GM12872 (cell line): ENCODE data around the gene ERC1.
A peak's percentile ranks its signal among the peaks of the same experiment; 100 is the strongest.

ENCODE experiments used
- TF ChIP-seq, protein P1 (sequence below): IDR thresholded peaks from 3 replicates; pipeline ENCODE4 v1.5.1; 2011; ENCODE audit warnings: low read depth, mild to moderate bottlenecking, low read length, moderate library complexity; ENCODE audit not compliant: insufficient read depth

ERC1 gene

DNA sequence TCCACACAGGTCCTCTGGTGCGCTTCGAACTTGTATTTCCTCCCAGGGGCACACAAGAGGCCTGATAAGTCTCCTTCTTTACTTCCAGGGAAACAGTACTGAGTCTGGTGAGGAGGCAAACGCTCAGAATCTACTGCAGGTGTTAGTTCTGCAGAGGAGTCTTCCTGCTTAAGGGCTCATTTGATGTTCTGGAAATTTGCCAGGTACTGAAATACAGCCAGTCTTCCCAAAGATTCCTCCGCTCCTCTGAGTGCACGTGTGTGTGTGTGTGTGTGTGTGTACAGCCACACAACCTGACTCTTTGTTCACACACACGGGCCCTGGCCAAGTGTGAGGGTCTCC, 511.3 kb downstream of the ERC1 start:
- TF ChIP-seq, protein P1, sequence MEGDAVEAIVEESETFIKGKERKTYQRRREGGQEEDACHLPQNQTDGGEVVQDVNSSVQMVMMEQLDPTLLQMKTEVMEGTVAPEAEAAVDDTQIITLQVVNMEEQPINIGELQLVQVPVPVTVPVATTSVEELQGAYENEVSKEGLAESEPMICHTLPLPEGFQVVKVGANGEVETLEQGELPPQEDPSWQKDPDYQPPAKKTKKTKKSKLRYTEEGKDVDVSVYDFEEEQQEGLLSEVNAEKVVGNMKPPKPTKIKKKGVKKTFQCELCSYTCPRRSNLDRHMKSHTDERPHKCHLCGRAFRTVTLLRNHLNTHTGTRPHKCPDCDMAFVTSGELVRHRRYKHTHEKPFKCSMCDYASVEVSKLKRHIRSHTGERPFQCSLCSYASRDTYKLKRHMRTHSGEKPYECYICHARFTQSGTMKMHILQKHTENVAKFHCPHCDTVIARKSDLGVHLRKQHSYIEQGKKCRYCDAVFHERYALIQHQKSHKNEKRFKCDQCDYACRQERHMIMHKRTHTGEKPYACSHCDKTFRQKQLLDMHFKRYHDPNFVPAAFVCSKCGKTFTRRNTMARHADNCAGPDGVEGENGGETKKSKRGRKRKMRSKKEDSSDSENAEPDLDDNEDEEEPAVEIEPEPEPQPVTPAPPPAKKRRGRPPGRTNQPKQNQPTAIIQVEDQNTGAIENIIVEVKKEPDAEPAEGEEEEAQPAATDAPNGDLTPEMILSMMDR = no peak

DNA sequence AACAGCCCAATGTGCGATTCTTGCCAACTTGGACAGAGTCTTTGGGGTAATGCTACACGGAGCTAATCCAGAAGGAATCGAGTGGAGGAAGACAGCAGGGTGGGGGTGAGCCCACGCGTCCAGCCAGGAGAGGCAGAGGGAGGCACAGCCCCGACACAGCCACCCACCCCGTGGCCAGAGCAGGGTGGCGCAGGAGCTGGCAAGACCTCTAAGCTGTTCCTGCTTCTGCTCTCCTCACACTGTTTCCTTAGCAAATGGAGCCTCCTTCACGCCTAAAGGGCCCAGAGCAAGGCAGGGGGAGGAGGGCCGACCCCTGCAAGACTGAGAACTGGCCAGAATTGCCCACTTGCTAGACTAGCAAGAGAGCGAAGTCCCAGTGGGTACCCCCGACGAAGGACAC, 511.8 kb downstream of the ERC1 start:
- TF ChIP-seq, protein P1 = 0 out of 3 replicates have a peak, but pooled peaks have one; percentile 13

DNA sequence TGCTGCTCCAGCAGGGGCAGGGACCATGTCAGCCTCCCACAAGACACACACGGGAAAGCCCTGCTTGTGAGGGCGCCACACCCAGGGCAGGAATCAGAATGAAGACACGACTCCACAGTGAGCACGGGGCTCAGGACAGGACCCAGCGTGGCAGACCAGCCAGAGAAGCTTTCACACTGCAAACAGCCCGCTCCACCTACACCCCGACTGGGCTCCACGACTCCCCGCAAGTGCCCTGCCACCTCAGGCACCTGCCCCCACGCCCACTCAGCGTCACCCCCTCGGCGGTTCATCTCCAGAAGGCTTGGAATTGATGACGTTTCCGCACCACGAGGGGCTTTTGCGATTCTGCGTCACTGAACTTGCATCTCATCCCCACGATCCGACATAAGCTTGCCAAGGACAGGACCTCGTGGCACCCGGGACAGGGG, 512.3 kb downstream of the ERC1 start:
- TF ChIP-seq, protein P1 = no peak

DNA sequence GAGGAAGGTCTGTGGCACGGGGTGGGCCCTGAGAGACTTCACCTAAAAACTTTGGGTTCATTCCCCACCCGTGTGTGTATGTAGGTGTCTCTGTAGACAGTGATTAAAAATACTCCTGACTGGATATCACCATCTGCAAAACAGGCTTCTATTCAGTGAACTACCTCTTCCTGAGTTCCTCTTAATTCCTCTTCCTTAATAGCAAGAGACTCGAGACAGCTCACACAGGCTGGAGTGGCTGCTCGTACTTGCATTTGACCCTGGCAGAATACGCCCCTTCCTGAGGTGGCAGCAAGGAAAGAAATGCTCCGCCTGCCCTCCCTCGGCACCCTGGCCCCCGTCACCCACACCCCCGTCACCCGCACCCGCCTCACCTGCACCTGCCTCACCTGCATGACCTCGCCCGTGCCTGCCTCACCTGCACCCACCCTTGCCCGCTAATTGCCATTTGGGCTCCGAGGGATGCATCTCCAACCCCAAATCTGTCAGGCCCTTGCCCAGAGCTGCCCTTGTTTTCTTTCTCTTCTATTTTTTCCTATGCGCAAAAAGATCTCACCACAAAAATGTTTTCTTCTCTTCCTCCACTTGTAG, 513.4 kb downstream of the ERC1 start:
- TF ChIP-seq, protein P1 = no peak

DNA sequence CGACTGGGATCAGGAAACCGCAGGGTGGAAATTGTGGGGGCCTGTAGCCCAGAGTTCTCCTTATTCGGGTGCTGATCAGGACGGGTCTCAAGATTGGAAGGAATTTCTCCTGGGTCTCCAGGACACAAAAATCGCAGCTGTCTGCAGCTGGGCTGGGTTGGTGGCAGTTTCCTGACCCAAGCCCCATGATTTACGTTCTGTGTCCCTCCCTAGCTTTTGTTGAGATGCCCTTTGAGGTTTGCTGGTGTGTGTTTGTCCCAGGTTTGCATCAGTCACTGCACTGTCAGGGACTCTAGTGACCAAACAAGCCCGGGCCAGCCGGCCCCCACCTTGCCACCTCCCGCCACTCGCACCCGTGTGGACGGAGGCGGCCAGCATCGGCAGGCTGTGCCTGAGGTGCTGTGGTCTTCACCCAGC, 513.9 kb downstream of the ERC1 start:
- TF ChIP-seq, protein P1 = no peak

DNA sequence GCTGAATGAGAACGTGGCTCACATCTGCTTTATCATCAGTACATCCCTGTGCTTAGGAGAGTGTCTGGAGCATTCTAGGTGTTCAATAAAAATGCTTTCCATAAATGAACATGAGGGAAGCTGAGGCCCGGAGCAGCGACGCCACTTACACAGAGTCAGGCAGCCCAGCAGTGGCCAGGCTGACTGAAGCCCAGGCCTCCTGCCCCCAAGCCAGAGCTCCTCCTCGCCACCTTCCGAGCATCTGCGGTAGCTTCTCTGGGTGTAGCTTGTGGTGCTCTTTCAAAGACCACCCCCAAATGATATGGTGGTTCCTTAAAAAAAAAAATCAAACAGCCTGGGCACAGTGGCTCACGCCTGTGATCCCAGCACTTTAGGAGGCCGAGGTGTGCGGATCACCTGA, 514.6 kb downstream of the ERC1 start:
- TF ChIP-seq, protein P1 = no peak

DNA sequence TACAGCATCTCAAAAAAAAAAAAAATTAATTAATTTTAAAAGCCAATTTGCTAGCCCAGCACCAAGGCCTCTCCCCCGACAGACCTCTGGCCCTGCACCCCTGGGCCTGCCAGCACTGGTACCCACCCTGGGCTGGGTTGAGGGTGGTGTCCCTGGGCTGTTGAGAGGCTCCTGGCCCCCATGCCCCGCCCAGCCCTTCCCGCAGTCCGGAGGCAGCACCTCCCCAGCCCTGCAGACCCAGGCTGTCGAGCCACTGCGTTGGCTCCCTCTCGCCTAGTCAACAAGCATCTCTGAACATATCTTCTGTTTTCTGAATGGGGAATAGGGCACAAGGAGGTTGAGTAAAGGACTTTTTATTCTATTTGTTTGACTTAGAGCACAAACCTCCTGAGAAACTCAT, 516.3 kb downstream of the ERC1 start:
- TF ChIP-seq, protein P1 = no peak

DNA sequence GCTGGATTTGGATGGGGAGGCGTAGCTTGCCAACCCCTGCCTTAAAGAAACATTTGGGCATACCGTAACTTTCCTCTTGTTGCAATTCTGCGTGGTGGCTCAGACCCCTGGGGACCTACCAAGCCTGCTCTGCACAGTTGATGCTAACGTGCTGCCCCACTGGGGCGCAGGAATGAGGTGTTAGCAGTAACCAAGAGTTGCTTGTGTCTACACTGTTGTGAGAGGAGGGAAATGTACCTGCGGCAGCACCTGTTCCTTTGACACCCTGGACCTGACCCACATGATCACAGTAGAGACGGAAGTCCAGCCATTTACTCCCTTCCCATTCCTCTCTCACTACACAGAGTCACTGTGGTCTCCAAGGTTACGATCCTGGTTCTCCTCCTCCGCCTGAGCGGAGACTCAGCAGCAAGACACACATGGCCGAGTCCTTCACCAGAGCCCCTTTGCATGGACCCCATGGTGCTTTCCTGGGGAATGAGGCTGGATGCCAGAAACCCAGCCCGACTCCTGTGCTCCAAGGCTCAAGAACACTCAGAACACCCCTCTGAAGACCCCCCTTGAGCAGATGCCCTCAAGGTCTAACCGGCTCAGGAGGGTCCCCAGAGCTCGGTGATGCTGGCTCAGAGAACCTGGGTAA, 518.5 kb downstream of the ERC1 start:
- TF ChIP-seq, protein P1 = no peak
